ENCODE data around the gene SYDE1.

DNA sequence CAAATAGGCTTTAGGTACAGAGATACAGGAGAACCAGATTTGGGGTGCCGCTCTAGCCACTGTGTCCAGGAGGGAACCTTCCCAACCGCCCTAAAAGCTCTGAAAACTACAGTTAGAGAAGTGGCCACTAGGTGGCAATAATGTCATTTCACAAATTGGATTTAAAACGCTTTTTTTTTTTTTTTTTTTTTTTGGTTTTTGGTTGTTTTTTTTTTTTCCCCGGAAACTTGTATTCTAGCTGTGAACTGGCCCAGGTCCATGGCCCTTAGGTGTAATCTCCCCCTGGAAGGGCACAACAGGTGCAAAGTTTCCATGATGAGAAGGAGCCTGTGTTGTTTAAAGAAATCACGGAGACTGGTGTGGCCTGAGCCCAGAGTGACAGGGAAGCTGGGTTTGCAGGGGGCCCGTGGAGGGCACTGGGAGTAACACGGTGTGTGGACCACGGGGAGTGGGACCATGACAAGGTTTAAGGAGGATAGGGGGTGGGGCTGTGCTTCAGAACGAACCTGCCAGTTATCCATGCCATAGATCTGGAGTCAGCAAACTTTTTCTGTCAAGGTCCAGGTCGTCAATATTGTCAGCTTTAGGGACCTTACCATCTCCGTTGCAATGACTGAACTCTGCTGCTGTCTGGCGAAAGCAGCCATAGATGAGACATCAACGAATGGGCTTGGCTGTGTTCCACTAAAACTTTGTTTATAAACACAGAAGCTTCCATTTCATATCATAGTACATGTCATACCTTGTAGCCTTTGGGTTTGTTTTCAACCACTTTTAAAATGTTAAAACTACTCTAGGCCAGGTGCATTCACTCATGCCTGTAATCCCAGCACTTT is 15.1 kb upstream of the SYDE1 start:
- TF ChIP-seq EP300 (IDR thresholded peaks at IDR 0.05) (no peak), CTCF (IDR thresholded peaks at IDR 0.05) (peak; percentile 52 to 73 (median 66))

Data from gastroesophageal sphincter (tissue), 3 donors.